GM10248 (cell line): Measurements from ENCODE around the gene NEK2.
"Not testable (repeated sequence)": the region's sequence is repeated elsewhere in the genome, so short reads cannot be mapped to it uniquely, and the experiment has no call there.

Experiments
- CTCF ChIA-PET: fragments of 300-600 bp; sonication (Branson Sonifier 250); formaldehyde crosslinking; extraction: SDS; loops from one replicate; lab custom pipeline; 2021; ENCODE audit warnings: antibody characterized with exemption; lab: Yijun Ruan, JAX
- POLR2A ChIA-PET: fragments of 350-650 bp; sonication (Branson Sonifier 250); formaldehyde crosslinking; extraction: SDS; loops from one replicate; lab custom pipeline; 2020; ENCODE audit warnings: antibody characterized with exemption; lab: Yijun Ruan, JAX
- DNase-seq: peaks from one replicate; pipeline ENCODE4 v3.0.0; 2012; ENCODE audit errors: extremely low spot score
- CTCF ChIP-seq: IDR thresholded peaks from 2 replicates; pipeline ENCODE4 v1.5.1; 2012; ENCODE audit warnings: mild to moderate bottlenecking, low read depth; ENCODE audit errors: extremely low read depth, missing control alignments, control extremely low read depth

The NEK2 gene

GRCh38 chr1:211697356-211697755 lies 21.9 kb upstream of the NEK2 start:
- POLR2A ChIA-PET: no interaction called here
- TF ChIP-seq CTCF: no peak
- DNase-seq: peak; percentile 62
- CTCF ChIA-PET: interaction anchor here (0.7 to 10.6 kb wide), 44 partner anchors 8 to 780 kb away, joined by 3 to 114 read pairs (median 6); partner anchors contain the start of genes DTL, INTS7 and NEK2

GRCh38 chr1:211695135-211695816 lies 19.9 kb upstream of the NEK2 start:
- POLR2A ChIA-PET: interaction anchor here (0.9 kb wide), 1 partner anchor 340 kb away, joined by 5 read pairs; the partner anchor contains the start of genes DTL and INTS7
- TF ChIP-seq CTCF: no peak
- CTCF ChIA-PET: interaction anchor here (0.7 to 10.6 kb wide), 8 partner anchors 8 to 376 kb away, joined by 3 to 114 read pairs (median 4); partner anchors contain the start of genes DTL, INTS7 and NEK2
- peak; percentile 70 for DNase-seq

GRCh38 chr1:211693911-211694310 lies 18.5 kb upstream of the NEK2 start:
- CTCF ChIA-PET: interaction anchor here (1.7 to 10.6 kb wide), 3 partner anchors 10 to 241 kb away, joined by 4 to 114 read pairs (median 88); partner anchors contain the start of gene NEK2
- DNase-seq, POLR2A ChIA-PET: not testable (repeated sequence)

- DNase-seq: no peak
- ChIA-PET POLR2A (no interaction called here), CTCF (interaction anchor here (1.9 kb wide), 1 partner anchor 10 kb away, joined by 9 read pairs; no protein-coding TSS in a partner anchor)
- no peak for TF ChIP-seq CTCF
Measured at GRCh38 chr1:211688421-211688820, 13.0 kb upstream of the NEK2 start.

- TF ChIP-seq CTCF: no peak
- no peak for DNase-seq
- ChIA-PET POLR2A (no interaction called here), CTCF (interaction anchor here (0.8 to 1.9 kb wide), 2 partner anchors 8 to 11 kb away, joined by 3 to 9 read pairs; no protein-coding TSS in a partner anchor)
Measured at GRCh38 chr1:211687462-211688215, 12.2 kb upstream of the NEK2 start.

- ChIA-PET CTCF (interaction anchor here (1.0 to 12.9 kb wide), 4 partner anchors 11 to 770 kb away, joined by 3 to 133 read pairs (median 98); partner anchors contain the start of genes DTL and INTS7), POLR2A (no interaction called here)
- TF ChIP-seq CTCF: no peak
- no peak for DNase-seq
Measured at GRCh38 chr1:211685823-211686222, 10.4 kb upstream of the NEK2 start.
